K562 (cell line): ENCODE measurements around the gene BCAS1. TPM values are rescaled to one million over a fixed set of nuclear protein-coding genes. Genes with fewer than 3 reads are reported as not detected.

Experiments
- ATF4 ChIP-seq: fragments of 450-650 bp; formaldehyde crosslinking; IDR thresholded peaks from 2 replicates; pipeline ENCODE4 v1.4.0; 2022; ENCODE audit warnings: mild to moderate bottlenecking, moderate library complexity
- BMI1 ChIP-seq: fragments of 150-350 bp; IDR thresholded peaks from 2 replicates; pipeline ENCODE4 v1.6.1; 2014; ENCODE audit warnings: low read length
- CBFA2T3 ChIP-seq: fragments of 450-650 bp; IDR thresholded peaks from 2 replicates; pipeline ENCODE4 v1.6.1; 2017
- CHD4 ChIP-seq: fragments of 200-600 bp; sonication (generic); IDR thresholded peaks from 3 replicates; pipeline ENCODE4 v1.6.1; 2012; ENCODE audit warnings: low read depth, mild to moderate bottlenecking, mixed read lengths, low read length, inconsistent platforms; ENCODE audit not compliant: insufficient read depth, insufficient replicate concordance, poor library complexity, severe bottlenecking
- CREB1 ChIP-seq, 2 experiments: sonication (generic) in 1 of 2; formaldehyde crosslinking in 1 of 2; IDR thresholded peaks; 2 replicates each; pipeline versions ENCODE4 v1.6.1 to v1.8.0; 2012 to 2022; ENCODE audit warnings: inconsistent platforms in 1 of 2, mild to moderate bottlenecking in 1 of 2, missing genetic modification reagents in 1 of 2, moderate library complexity in 1 of 2
- ELF1 ChIP-seq: fragments of 200-800 bp; sonication (Bioruptor generic); IDR thresholded peaks from 2 replicates; pipeline ENCODE4 v1.6.1; 2016; ENCODE audit warnings: missing genetic modification characterization, missing compliant biosample characterization
- ETV6 ChIP-seq, 3 experiments: fragments of 150-350 bp in 1 of 3; sonication (generic) in 1 of 3; formaldehyde crosslinking in 1 of 3; IDR thresholded peaks; 2 replicates each; pipeline versions ENCODE4 v1.6.1 to v1.8.0; 2014 to 2022; ENCODE audit warnings: borderline replicate concordance in 2 of 3, low read depth in 2 of 3, antibody characterized with exemption in 1 of 3, low read length in 1 of 3, mild to moderate bottlenecking in 1 of 3, missing genetic modification reagents in 1 of 3
- GABPB2 ChIP-seq: fragments of 250-450 bp; sonication (Bioruptor Pico); conservative IDR thresholded peaks from 2 replicates; pipeline ENCODE4 v1.5.1; 2021; ENCODE audit warnings: mild to moderate bottlenecking
- LARP7 ChIP-seq: fragments of 450-650 bp; IDR thresholded peaks from 2 replicates; pipeline ENCODE4 v1.6.1; 2016
- NCOA4 ChIP-seq: fragments of 450-650 bp; IDR thresholded peaks from 2 replicates; pipeline ENCODE4 v1.6.1; 2018; ENCODE audit warnings: mild to moderate bottlenecking; ENCODE audit not compliant: partially characterized antibody
- NFRKB ChIP-seq: fragments of 450-650 bp; IDR thresholded peaks from 2 replicates; pipeline ENCODE4 v1.6.1; 2016; ENCODE audit warnings: low read depth
- PCBP1 ChIP-seq: fragments of 200-400 bp; formaldehyde crosslinking; IDR thresholded peaks from 2 replicates; pipeline ENCODE4 v1.6.1; 2018; ENCODE audit warnings: mild to moderate bottlenecking, low read depth, low read length; ENCODE audit not compliant: poor library complexity, severe bottlenecking
- RBM22 ChIP-seq: fragments of 200-400 bp; formaldehyde crosslinking; IDR thresholded peaks from 2 replicates; pipeline ENCODE4 v1.6.1; 2018; ENCODE audit warnings: low read length, low read depth; ENCODE audit not compliant: poor library complexity, severe bottlenecking
- RCOR1 ChIP-seq, 2 experiments: IDR thresholded peaks; 2 replicates each; pipeline ENCODE4 v1.6.1; 2012; ENCODE audit warnings: low read depth in 2 of 2, low read length in 2 of 2, borderline replicate concordance in 1 of 2, improper control_type of control experiment in 1 of 2
- SMARCC2 ChIP-seq: fragments of 450-650 bp; IDR thresholded peaks from 2 replicates; pipeline ENCODE4 v1.6.1; 2017; ENCODE audit warnings: antibody characterized with exemption, moderate library complexity, mild to moderate bottlenecking, low read depth
- STAG1 ChIP-seq: sonication (generic); formaldehyde crosslinking; IDR thresholded peaks from 2 replicates; pipeline ENCODE4 v1.5.0; 2020; ENCODE audit warnings: missing genetic modification reagents, borderline replicate concordance
- TAL1 ChIP-seq: fragments of 450-650 bp; IDR thresholded peaks from 2 replicates; pipeline ENCODE4 v1.6.1; 2016; ENCODE audit warnings: mild to moderate bottlenecking
- U2AF2 ChIP-seq: fragments of 200-400 bp; formaldehyde crosslinking; optimal IDR thresholded peaks from 2 replicates; pipeline ENCODE3; 2017; ENCODE audit warnings: low read depth, mild to moderate bottlenecking, low read length
- USF1 ChIP-seq: sonication (generic); formaldehyde crosslinking; IDR thresholded peaks from 2 replicates; pipeline ENCODE4 v1.9.0; 2022; ENCODE audit warnings: mild to moderate bottlenecking, missing genetic modification reagents
- ZBTB12 ChIP-seq: fragments of 250-450 bp; sonication (Bioruptor Pico); IDR thresholded peaks from 2 replicates; pipeline ENCODE4 v1.4.0; 2020
- ZBTB9 ChIP-seq: fragments of 450-650 bp; formaldehyde crosslinking; IDR thresholded peaks from 2 replicates; pipeline ENCODE4 v1.4.0; 2020; ENCODE audit warnings: mild to moderate bottlenecking, moderate library complexity
- ZKSCAN1 ChIP-seq: fragments of 150-350 bp; IDR thresholded peaks from 2 replicates; pipeline ENCODE4 v1.6.1; 2016; ENCODE audit warnings: low read depth, low read length
- ZNF584 ChIP-seq: fragments of 200-800 bp; sonication (Bioruptor generic); IDR thresholded peaks from 2 replicates; pipeline ENCODE4 v1.6.1; 2016; ENCODE audit warnings: low read depth, mild to moderate bottlenecking, missing genetic modification characterization, missing compliant biosample characterization
- ZNF76 ChIP-seq: fragments of 250-450 bp; sonication (Bioruptor Pico); IDR thresholded peaks from 2 replicates; pipeline ENCODE4 v1.4.0; 2020; ENCODE audit warnings: mild to moderate bottlenecking, moderate library complexity, borderline replicate concordance
- polyA plus RNA-seq, 8 experiments: library from polyadenylated mRNA; depleted of rRNA in 4 of 8; stranded (reverse) in 5 of 8; unstranded in 3 of 8; fragments of >200 nt; fragmentation: Nextera tagmentation in 2 of 8; fragmentation: Illumina TruSeq in 1 of 8; extraction: Ambion mirVana in 2 of 8; extraction: Trizol in 1 of 8; gene quantifications; 2 replicates each; pipeline versions ENCODE4 v1.2.1 to v1.2.3, GENCODE V29; 2011 to 2014; ENCODE audit warnings: inconsistent platforms in 1 of 8, missing spikeins in 1 of 8
- total RNA-seq, 7 experiments: library from RNA; depleted of rRNA in 6 of 7; stranded (reverse); fragments of >200 nt in 6 of 7; fragmentation: Illumina TruSeq in 2 of 7; extraction: Trizol in 2 of 7; gene quantifications; 2 replicates each; pipeline versions ENCODE4 v1.2.1 to v1.2.3, GENCODE V29; 2011 to 2021; ENCODE audit warnings: low replicate concordance in 1 of 7

BCAS1 gene
- total and polyA plus RNA-seq, 9 of the 15 experiments (the other 6 are each of a cell fraction or from before 2014, with no cell fraction given), result 0.18 to 2.3 (median 0.93) TPM

- TF ChIP-seq USF1 (no peak), PCBP1 (no peak), LARP7 (no peak), TAL1 (peak; percentile 92), BMI1 (no peak), U2AF2 (no peak), ZNF584 (peak; percentile 88), SMARCC2 (peak; percentile 68), ATF4 (CRISPR knock-in tag) (peak; percentile 85), GABPB2 (CRISPR knock-in tag) (no peak), ZKSCAN1 (no peak), CREB1 (IDR thresholded peaks at IDR 0.05) (no peak), CREB1 (CRISPR knock-in tag; IDR thresholded peaks at IDR 0.05) (no peak), NCOA4 (no peak), RCOR1 (IDR thresholded peaks at IDR 0.05; ENCODE audit: borderline replicate concordance in 1 of 2, low read depth in 2 of 2, low read length in 2 of 2) (no peak; a peak in 2 of 4 replicates), CBFA2T3 (peak; percentile 94), ZBTB12 (CRISPR knock-in tag) (no peak), STAG1 (no peak), RBM22 (no peak), CHD4 (no peak), ETV6 (IDR thresholded peaks at IDR 0.05; ENCODE audit: borderline replicate concordance in 1 of 2, low read depth in 2 of 2, low read length in 1 of 2) (no peak), ETV6 (CRISPR knock-in tag; IDR thresholded peaks at IDR 0.05; ENCODE audit: borderline replicate concordance) (no peak), ZBTB9 (CRISPR knock-in tag) (no peak), ELF1 (tag) (no peak), ZNF76 (CRISPR knock-in tag) (no peak), NFRKB (peak; percentile 60; the same call in 1 of the 2 replicates)
Observed at GRCh38 chr20:53917145-53918019, 153.0 kb downstream of the BCAS1 start (continued).
